HepG2 (cell line): Measurements from ENCODE around the gene RAB3IP. TPM values are rescaled to one million over a fixed set of nuclear protein-coding genes. Genes with fewer than 3 reads are reported as not detected.

ENCODE experiments used
- JUNB ChIP-seq: sonication (generic); formaldehyde crosslinking; IDR thresholded peaks from 2 replicates; pipeline ENCODE4 v1.8.0; 2022; ENCODE audit warnings: missing genetic modification reagents, mild to moderate bottlenecking, borderline replicate concordance
- KMT2B ChIP-seq: IDR thresholded peaks from 2 replicates; pipeline ENCODE4 v1.6.1; 2016; ENCODE audit warnings: missing genetic modification reagents, missing compliant biosample characterization
- ZFP82 ChIP-seq: sonication (generic); formaldehyde crosslinking; IDR thresholded peaks from 2 replicates; pipeline ENCODE4 v1.5.1; 2020; ENCODE audit warnings: mild to moderate bottlenecking, missing genetic modification reagents, borderline replicate concordance
- ZNF468 ChIP-seq: sonication (generic); formaldehyde crosslinking; IDR thresholded peaks from 2 replicates; pipeline ENCODE4 v1.8.0; 2022; ENCODE audit warnings: mild to moderate bottlenecking, moderate library complexity, missing genetic modification reagents
- polyA plus RNA-seq, 8 experiments: library from polyadenylated mRNA; depleted of rRNA in 3 of 8; stranded (reverse) in 7 of 8; unstranded in 1 of 8; fragments of >200 nt; fragmentation: Illumina TruSeq in 4 of 8; extraction: Trizol in 4 of 8; gene quantifications; 2 replicates each; pipeline versions ENCODE4 v1.2.1 to v1.2.3, GENCODE V29; 2011 to 2016; ENCODE audit warnings: low read depth in 4 of 8, missing spikeins in 1 of 8, mixed read lengths in 1 of 8; ENCODE audit not compliant: insufficient read depth in 1 of 8
- total RNA-seq, 5 experiments: library from RNA; depleted of rRNA; stranded (reverse); fragments of >200 nt; fragmentation: Illumina TruSeq; extraction: Trizol; gene quantifications; 2 replicates each; pipeline ENCODE4 v1.2.3, GENCODE V29; 2016; ENCODE audit warnings: low read depth in 1 of 5
- TF ChIP-seq, protein P1 (sequence below), 2 experiments: sonication (generic) in 1 of 2; formaldehyde crosslinking in 1 of 2; IDR thresholded peaks; 2 replicates each; pipeline versions ENCODE4 v1.4.0 to v1.6.1; 2016 to 2020; ENCODE audit warnings: borderline replicate concordance in 1 of 2, low read depth in 1 of 2, mild to moderate bottlenecking in 1 of 2, missing genetic modification reagents in 1 of 2
- TF ChIP-seq, protein P2 (sequence below): sonication (generic); formaldehyde crosslinking; IDR thresholded peaks from one replicate; pipeline ENCODE4 v1.5.1; 2020; ENCODE audit warnings: mild to moderate bottlenecking, missing genetic modification reagents; ENCODE audit errors: not compliant biosample characterization

Gene RAB3IP
- total and polyA plus RNA-seq, 2 of the 13 experiments (the other 11 are each of a cell fraction or from before 2014, with no cell fraction given): 33.6 to 41.1 TPM

DNA sequence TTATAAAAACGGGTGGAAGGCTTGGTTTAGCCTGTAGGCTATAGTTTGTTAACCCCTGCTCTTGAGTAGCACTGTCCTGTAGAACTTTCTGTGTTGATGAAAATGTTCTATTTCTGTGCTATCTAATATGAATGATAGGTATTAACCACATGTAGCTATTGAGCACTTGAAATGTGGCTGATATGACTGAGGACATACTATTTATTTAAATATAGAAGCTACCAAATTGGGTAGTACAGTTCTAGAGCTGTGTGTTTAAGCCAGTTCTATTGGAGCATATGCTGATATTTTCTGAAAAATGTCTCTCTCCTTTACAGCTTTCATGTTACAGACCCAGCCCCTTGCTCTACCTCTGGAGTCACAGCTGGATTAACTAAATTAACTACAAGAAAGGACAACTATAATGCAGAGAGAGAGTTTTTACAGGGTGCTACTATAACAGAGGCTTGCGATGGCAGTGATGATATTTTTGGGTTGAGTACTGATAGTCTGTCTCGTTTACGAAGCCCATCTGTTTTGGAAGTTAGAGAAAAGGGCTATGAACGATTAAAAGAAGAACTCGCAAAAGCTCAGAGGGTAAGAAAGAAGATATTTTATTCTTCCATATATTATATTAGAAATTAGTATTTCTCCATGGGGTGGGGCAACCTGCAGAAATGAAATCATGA is 17.6 kb downstream of the RAB3IP start (continued):
- TF ChIP-seq, protein P1, sequence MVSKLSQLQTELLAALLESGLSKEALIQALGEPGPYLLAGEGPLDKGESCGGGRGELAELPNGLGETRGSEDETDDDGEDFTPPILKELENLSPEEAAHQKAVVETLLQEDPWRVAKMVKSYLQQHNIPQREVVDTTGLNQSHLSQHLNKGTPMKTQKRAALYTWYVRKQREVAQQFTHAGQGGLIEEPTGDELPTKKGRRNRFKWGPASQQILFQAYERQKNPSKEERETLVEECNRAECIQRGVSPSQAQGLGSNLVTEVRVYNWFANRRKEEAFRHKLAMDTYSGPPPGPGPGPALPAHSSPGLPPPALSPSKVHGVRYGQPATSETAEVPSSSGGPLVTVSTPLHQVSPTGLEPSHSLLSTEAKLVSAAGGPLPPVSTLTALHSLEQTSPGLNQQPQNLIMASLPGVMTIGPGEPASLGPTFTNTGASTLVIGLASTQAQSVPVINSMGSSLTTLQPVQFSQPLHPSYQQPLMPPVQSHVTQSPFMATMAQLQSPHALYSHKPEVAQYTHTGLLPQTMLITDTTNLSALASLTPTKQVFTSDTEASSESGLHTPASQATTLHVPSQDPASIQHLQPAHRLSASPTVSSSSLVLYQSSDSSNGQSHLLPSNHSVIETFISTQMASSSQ (IDR thresholded peaks at IDR 0.05; ENCODE audit: low read depth): no peak
- TF ChIP-seq, protein P1 (CRISPR knock-in tag; IDR thresholded peaks at IDR 0.05; ENCODE audit: borderline replicate concordance): no peak
- no peak for TF ChIP-seq ZFP82 (CRISPR knock-in tag)
- TF ChIP-seq, protein P2, sequence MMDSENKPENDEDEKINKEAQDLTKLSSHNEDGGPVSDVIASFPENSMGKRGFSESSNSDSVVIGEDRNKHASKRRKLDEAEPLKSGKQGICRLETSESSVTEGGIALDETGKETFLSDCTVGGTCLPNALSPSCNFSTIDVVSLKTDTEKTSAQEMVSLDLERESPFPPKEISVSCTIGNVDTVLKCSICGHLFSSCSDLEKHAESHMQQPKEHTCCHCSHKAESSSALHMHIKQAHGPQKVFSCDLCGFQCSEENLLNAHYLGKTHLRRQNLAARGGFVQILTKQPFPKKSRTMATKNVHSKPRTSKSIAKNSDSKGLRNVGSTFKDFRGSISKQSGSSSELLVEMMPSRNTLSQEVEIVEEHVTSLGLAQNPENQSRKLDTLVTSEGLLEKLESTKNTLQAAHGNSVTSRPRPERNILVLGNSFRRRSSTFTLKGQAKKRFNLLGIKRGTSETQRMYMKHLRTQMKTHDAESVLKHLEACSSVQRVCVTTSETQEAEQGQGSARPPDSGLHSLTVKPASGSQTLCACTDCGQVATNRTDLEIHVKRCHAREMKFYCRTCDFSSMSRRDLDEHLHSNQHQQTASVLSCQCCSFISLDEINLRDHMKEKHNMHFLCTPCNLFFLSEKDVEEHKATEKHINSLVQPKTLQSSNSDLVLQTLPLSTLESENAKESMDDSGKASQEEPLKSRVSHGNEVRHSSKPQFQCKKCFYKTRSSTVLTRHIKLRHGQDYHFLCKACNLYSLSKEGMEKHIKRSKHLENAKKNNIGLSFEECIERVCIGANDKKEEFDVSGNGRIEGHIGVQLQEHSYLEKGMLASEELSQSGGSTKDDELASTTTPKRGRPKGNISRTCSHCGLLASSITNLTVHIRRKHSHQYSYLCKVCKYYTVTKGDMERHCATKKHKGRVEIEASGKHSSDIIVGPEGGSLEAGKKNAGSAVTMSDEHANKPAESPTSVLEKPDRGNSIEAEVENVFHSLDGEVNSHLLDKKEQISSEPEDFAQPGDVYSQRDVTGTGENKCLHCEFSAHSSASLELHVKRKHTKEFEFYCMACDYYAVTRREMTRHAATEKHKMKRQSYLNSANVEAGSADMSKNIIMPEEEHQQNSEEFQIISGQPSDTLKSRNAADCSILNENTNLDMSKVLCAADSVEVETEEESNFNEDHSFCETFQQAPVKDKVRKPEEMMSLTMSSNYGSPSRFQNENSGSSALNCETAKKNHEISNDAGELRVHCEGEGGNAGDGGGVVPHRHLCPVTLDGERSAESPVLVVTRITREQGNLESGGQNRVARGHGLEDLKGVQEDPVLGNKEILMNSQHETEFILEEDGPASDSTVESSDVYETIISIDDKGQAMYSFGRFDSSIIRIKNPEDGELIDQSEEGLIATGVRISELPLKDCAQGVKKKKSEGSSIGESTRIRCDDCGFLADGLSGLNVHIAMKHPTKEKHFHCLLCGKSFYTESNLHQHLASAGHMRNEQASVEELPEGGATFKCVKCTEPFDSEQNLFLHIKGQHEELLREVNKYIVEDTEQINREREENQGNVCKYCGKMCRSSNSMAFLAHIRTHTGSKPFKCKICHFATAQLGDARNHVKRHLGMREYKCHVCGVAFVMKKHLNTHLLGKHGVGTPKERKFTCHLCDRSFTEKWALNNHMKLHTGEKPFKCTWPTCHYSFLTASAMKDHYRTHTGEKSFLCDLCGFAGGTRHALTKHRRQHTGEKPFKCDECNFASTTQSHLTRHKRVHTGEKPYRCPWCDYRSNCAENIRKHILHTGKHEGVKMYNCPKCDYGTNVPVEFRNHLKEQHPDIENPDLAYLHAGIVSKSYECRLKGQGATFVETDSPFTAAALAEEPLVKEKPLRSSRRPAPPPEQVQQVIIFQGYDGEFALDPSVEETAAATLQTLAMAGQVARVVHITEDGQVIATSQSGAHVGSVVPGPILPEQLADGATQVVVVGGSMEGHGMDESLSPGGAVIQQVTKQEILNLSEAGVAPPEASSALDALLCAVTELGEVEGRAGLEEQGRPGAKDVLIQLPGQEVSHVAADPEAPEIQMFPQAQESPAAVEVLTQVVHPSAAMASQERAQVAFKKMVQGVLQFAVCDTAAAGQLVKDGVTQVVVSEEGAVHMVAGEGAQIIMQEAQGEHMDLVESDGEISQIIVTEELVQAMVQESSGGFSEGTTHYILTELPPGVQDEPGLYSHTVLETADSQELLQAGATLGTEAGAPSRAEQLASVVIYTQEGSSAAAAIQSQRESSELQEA (CRISPR knock-in tag): no peak
- no peak for TF ChIP-seq JUNB
- TF ChIP-seq KMT2B (CRISPR knock-in tag): no peak
- TF ChIP-seq ZNF468 (CRISPR knock-in tag): no peak
